Measurements from ENCODE around the gene CMTM6. TPM values are rescaled to one million over a fixed set of nuclear protein-coding genes. Genes with fewer than 3 reads are reported as not detected.
"Not testable (repeated sequence)": the region's sequence is repeated elsewhere in the genome, so short reads cannot be mapped to it uniquely, and the experiment has no call there.

CMTM6 gene
- total RNA-seq, 2 experiments from 2014 or later = 87.7 to 89.1 TPM

- intact Hi-C loops (cut with micrococcal nuclease); H3K36me3 Mint-ChIP-seq; H3K27me3 Mint-ChIP-seq; H3K9me3 Mint-ChIP-seq; H3K27ac Mint-ChIP-seq; H3K4me1 Mint-ChIP-seq (ENCODE audit: low read depth); H3K4me3 Mint-ChIP-seq; DNase-seq; POLR2A ChIA-PET: not testable (repeated sequence)
- CTCF ChIA-PET = interaction anchor here (0.8 kb wide), 1 partner anchor 119 kb away, joined by 3 read pairs; no protein-coding TSS in a partner anchor
Measured at GRCh38 chr3:32518921-32519320, 16.3 kb upstream of the CMTM6 start.

- H3K27me3 Mint-ChIP-seq; DNase-seq; H3K4me3 Mint-ChIP-seq; H3K27ac Mint-ChIP-seq; H3K4me1 Mint-ChIP-seq (ENCODE audit: low read depth); CTCF ChIA-PET; H3K9me3 Mint-ChIP-seq; POLR2A ChIA-PET; H3K36me3 Mint-ChIP-seq; intact Hi-C loops (cut with micrococcal nuclease): not testable (repeated sequence)
Measured at GRCh38 chr3:32516751-32517150, 14.1 kb upstream of the CMTM6 start.

- H3K4me3 Mint-ChIP-seq = no peak overlapping the region
- no peaks in the 10 kb centered on the region for H3K9me3 Mint-ChIP-seq
- no peaks in the 10 kb centered on the region for H3K36me3 Mint-ChIP-seq
- no peaks in the 10 kb centered on the region for H3K4me1 Mint-ChIP-seq (ENCODE audit: low read depth)
- no peaks in the 10 kb centered on the region for H3K27me3 Mint-ChIP-seq
- intact Hi-C loops (cut with micrococcal nuclease) = loop anchor here (5.0 kb wide), 1 partner anchor 421 kb away; no protein-coding TSS in a partner anchor
- POLR2A ChIA-PET = no interaction called here
- DNase-seq = no peak
- H3K27ac Mint-ChIP-seq = no peak overlapping the region
- CTCF ChIA-PET = interaction anchor here (1.2 kb wide), 1 partner anchor 19 kb away, joined by 4 read pairs; no protein-coding TSS in a partner anchor
Measured at GRCh38 chr3:32511005-32511404, 8.4 kb upstream of the CMTM6 start.

GRCh38 chr3:32510075-32510724 lies 7.5 kb upstream of the CMTM6 start:
- H3K27ac Mint-ChIP-seq = no peak overlapping the region
- ChIA-PET POLR2A (interaction anchor here (0.9 kb wide), 1 partner anchor 40 kb away, joined by 3 read pairs; no protein-coding TSS in a partner anchor), CTCF (interaction anchor here (0.6 to 1.2 kb wide), 9 partner anchors 12 to 169 kb away, joined by 3 to 8 read pairs (median 4); no protein-coding TSS in a partner anchor)
- no peak overlapping the region for H3K4me3 Mint-ChIP-seq
- H3K36me3 Mint-ChIP-seq = no peaks in the 10 kb centered on the region
- no peaks in the 10 kb centered on the region for H3K9me3 Mint-ChIP-seq
- H3K27me3 Mint-ChIP-seq = no peaks in the 10 kb centered on the region
- DNase-seq = peak; percentile 78
- no peaks in the 10 kb centered on the region for H3K4me1 Mint-ChIP-seq (ENCODE audit: low read depth)
- intact Hi-C loops (cut with micrococcal nuclease) = loop anchor here (1.0 to 5.0 kb wide), 3 partner anchors 154 to 422 kb away; no protein-coding TSS in a partner anchor

- Mint-ChIP-seq H3K36me3 (no peaks in the 10 kb centered on the region), H3K9me3 (no peaks in the 10 kb centered on the region), H3K27me3 (no peaks in the 10 kb centered on the region), H3K4me3 (no peak overlapping the region), H3K27ac (no peak overlapping the region), H3K4me1 (ENCODE audit: low read depth) (peaks cover 3% of the 10 kb centered on the region)
- POLR2A ChIA-PET = no interaction called here
- CTCF ChIA-PET = interaction anchor here (1.0 kb wide), 1 partner anchor 157 kb away, joined by 4 read pairs; no protein-coding TSS in a partner anchor
- intact Hi-C loops (cut with micrococcal nuclease) = no loop called here
- no peak for DNase-seq
Measured at GRCh38 chr3:32508711-32509110, 6.1 kb upstream of the CMTM6 start.

- no peak for DNase-seq
- no peak overlapping the region for H3K27ac Mint-ChIP-seq
- H3K27me3 Mint-ChIP-seq = no peaks in the 10 kb centered on the region
- H3K4me3 Mint-ChIP-seq = no peak overlapping the region
- ChIA-PET CTCF (no interaction called here), POLR2A (interaction anchor here (0.6 kb wide), 1 partner anchor 10 kb away, joined by 4 read pairs; no protein-coding TSS in a partner anchor)
- intact Hi-C loops (cut with micrococcal nuclease) = no loop called here
- peaks cover 3% of the 10 kb centered on the region for H3K36me3 Mint-ChIP-seq
- H3K4me1 Mint-ChIP-seq (ENCODE audit: low read depth) = peaks cover 7% of the 10 kb centered on the region
- no peaks in the 10 kb centered on the region for H3K9me3 Mint-ChIP-seq
Measured at GRCh38 chr3:32506466-32506865, 3.8 kb upstream of the CMTM6 start.

- DNase-seq = no peak
- ChIA-PET CTCF (interaction anchor here (0.7 to 1.3 kb wide), 2 partner anchors 58 to 67 kb away, joined by 3 to 4 read pairs; no protein-coding TSS in a partner anchor), POLR2A (interaction anchor here (0.6 to 2.1 kb wide), 4 partner anchors 65 to 112 kb away, joined by 3 to 6 read pairs (median 4); partner anchors contain the start of genes CMTM7 and DYNC1LI1)
- Mint-ChIP-seq H3K36me3 (peaks cover 6% of the 10 kb centered on the region), H3K4me1 (ENCODE audit: low read depth) (peaks cover 32% of the 10 kb centered on the region), H3K27me3 (no peaks in the 10 kb centered on the region), H3K4me3 (peak overlapping the region; percentile 100), H3K27ac (peak overlapping the region; percentile 97), H3K9me3 (no peaks in the 10 kb centered on the region)
- intact Hi-C loops (cut with micrococcal nuclease) = loop anchor here (1.0 to 5.0 kb wide), 4 partner anchors 36 to 326 kb away; partner anchors contain the start of genes CNOT10 and DYNC1LI1
Measured at GRCh38 chr3:32502946-32503286, 264 bp upstream of the CMTM6 start.

- Mint-ChIP-seq H3K27ac (peak overlapping the region; percentile 97), H3K9me3 (no peaks in the 10 kb centered on the region), H3K4me3 (peak overlapping the region; percentile 100), H3K36me3 (peaks cover 7% of the 10 kb centered on the region), H3K27me3 (no peaks in the 10 kb centered on the region), H3K4me1 (ENCODE audit: low read depth) (peaks cover 35% of the 10 kb centered on the region)
- CTCF ChIA-PET = interaction anchor here (0.9 to 1.1 kb wide), 2 partner anchors 130 to 183 kb away, joined by 3 to 7 read pairs; partner anchors contain the start of gene CNOT10
- POLR2A ChIA-PET = interaction anchor here (0.7 to 2.1 kb wide), 7 partner anchors 10 to 274 kb away, joined by 3 to 6 read pairs (median 3); partner anchors contain the start of genes CMTM7 and DYNC1LI1
- intact Hi-C loops (cut with micrococcal nuclease) = loop anchor here (1.0 to 5.0 kb wide), 5 partner anchors 34 to 325 kb away; partner anchors contain the start of genes CNOT10 and DYNC1LI1
- DNase-seq = no peak
Measured at GRCh38 chr3:32501783-32502117, 902 bp downstream of the CMTM6 start.

- Mint-ChIP-seq H3K9me3 (no peaks in the 10 kb centered on the region), H3K4me3 (peak overlapping the region; percentile 100), H3K36me3 (peaks cover 12% of the 10 kb centered on the region), H3K27me3 (no peaks in the 10 kb centered on the region), H3K4me1 (ENCODE audit: low read depth) (peaks cover 40% of the 10 kb centered on the region), H3K27ac (peak overlapping the region; percentile 97)
- intact Hi-C loops (cut with micrococcal nuclease) = loop anchor here (2.0 to 5.0 kb wide), 2 partner anchors 34 to 68 kb away; no protein-coding TSS in a partner anchor
- DNase-seq = no peak
- ChIA-PET POLR2A (interaction anchor here (0.5 to 2.1 kb wide), 7 partner anchors 10 to 763 kb away, joined by 3 to 6 read pairs (median 3); partner anchors contain the start of gene CMTM7), CTCF (interaction anchor here (0.9 to 1.1 kb wide), 2 partner anchors 129 to 184 kb away, joined by 3 to 7 read pairs; partner anchors contain the start of gene CNOT10)
Measured at GRCh38 chr3:32500880-32501782, 1.5 kb downstream of the CMTM6 start.

GRCh38 chr3:32500231-32500630 lies 2.4 kb downstream of the CMTM6 start:
- H3K27me3 Mint-ChIP-seq = no peaks in the 10 kb centered on the region
- peaks cover 14% of the 10 kb centered on the region for H3K36me3 Mint-ChIP-seq
- no peaks in the 10 kb centered on the region for H3K9me3 Mint-ChIP-seq
- no peak for DNase-seq
- H3K27ac Mint-ChIP-seq = no peak overlapping the region
- peak overlapping the region; percentile 57 for H3K4me3 Mint-ChIP-seq
- intact Hi-C loops (cut with micrococcal nuclease) = loop anchor here (2.0 to 5.0 kb wide), 2 partner anchors 33 to 67 kb away; no protein-coding TSS in a partner anchor
- ChIA-PET CTCF (no interaction called here), POLR2A (no interaction called here)
- H3K4me1 Mint-ChIP-seq (ENCODE audit: low read depth) = peaks cover 46% of the 10 kb centered on the region

- intact Hi-C loops (cut with micrococcal nuclease) = no loop called here
- DNase-seq = no peak
- Mint-ChIP-seq H3K4me3 (no peak overlapping the region), H3K4me1 (ENCODE audit: low read depth) (peaks cover 48% of the 10 kb centered on the region), H3K36me3 (peaks cover 14% of the 10 kb centered on the region), H3K9me3 (no peaks in the 10 kb centered on the region), H3K27ac (no peak overlapping the region), H3K27me3 (no peaks in the 10 kb centered on the region)
- ChIA-PET CTCF (interaction anchor here (0.7 to 2.0 kb wide), 4 partner anchors 10 to 324 kb away, joined by 3 to 6 read pairs (median 4); no protein-coding TSS in a partner anchor), POLR2A (no interaction called here)
Measured at GRCh38 chr3:32499585-32499984, 3.1 kb downstream of the CMTM6 start.

Data from activated CD4-positive, alpha-beta memory T cell treated with anti-CD3 and anti-CD28 coated beads for 36 hours (primary cell).